ENCODE measurements around the gene NPPC. TPM values are rescaled to one million over a fixed set of nuclear protein-coding genes. Genes with fewer than 3 reads are reported as not detected.

NPPC gene
- total RNA-seq, 1 donor from 2014 or later, result 18.5 TPM

GRCh38 chr2:231923010-231923344 lies 3.2 kb downstream of the NPPC start:
- Mint-ChIP-seq H3K4me1 (ENCODE audit: low read depth, unreplicated experiment) (peaks cover 44% of the 10 kb centered on the region), H3K9me3 (ENCODE audit: unreplicated experiment) (peaks cover 8% of the 10 kb centered on the region), H3K4me3 (ENCODE audit: unreplicated experiment) (peak overlapping the region; percentile 57), H3K27me3 (ENCODE audit: unreplicated experiment) (peaks cover 22% of the 10 kb centered on the region), H3K27ac (ENCODE audit: unreplicated experiment) (no peak overlapping the region), H3K36me3 (ENCODE audit: unreplicated experiment) (no peaks in the 10 kb centered on the region)
- DNase-seq, result no peak
- TF ChIP-seq CTCF (IDR thresholded peaks at IDR 0.05; ENCODE audit: partially characterized antibody, unreplicated experiment), result no peak

- Mint-ChIP-seq H3K27me3 (ENCODE audit: unreplicated experiment) (peaks cover 21% of the 10 kb centered on the region), H3K9me3 (ENCODE audit: unreplicated experiment) (peaks cover 8% of the 10 kb centered on the region), H3K36me3 (ENCODE audit: unreplicated experiment) (no peaks in the 10 kb centered on the region), H3K27ac (ENCODE audit: unreplicated experiment) (peak overlapping the region; percentile 59), H3K4me3 (ENCODE audit: unreplicated experiment) (peak overlapping the region; percentile 68), H3K4me1 (ENCODE audit: low read depth, unreplicated experiment) (peaks cover 45% of the 10 kb centered on the region)
- no peak for DNase-seq
- no peak for TF ChIP-seq CTCF (IDR thresholded peaks at IDR 0.05; ENCODE audit: partially characterized antibody, unreplicated experiment)
These were observed 3.7 kb downstream of the NPPC start for GRCh38 chr2:231922311-231923009.

GRCh38 chr2:231920795-231921194 lies 5.4 kb downstream of the NPPC start:
- TF ChIP-seq CTCF (IDR thresholded peaks at IDR 0.05; ENCODE audit: partially characterized antibody, unreplicated experiment), result no peak
- no peak overlapping the region for H3K27ac Mint-ChIP-seq (ENCODE audit: unreplicated experiment)
- peaks cover 11% of the 10 kb centered on the region for H3K27me3 Mint-ChIP-seq (ENCODE audit: unreplicated experiment)
- H3K4me3 Mint-ChIP-seq (ENCODE audit: unreplicated experiment), result no peak overlapping the region
- DNase-seq, result no peak
- peaks cover 6% of the 10 kb centered on the region for H3K9me3 Mint-ChIP-seq (ENCODE audit: unreplicated experiment)
- H3K4me1 Mint-ChIP-seq (ENCODE audit: low read depth, unreplicated experiment), result peaks cover 43% of the 10 kb centered on the region
- H3K36me3 Mint-ChIP-seq (ENCODE audit: unreplicated experiment), result no peaks in the 10 kb centered on the region

GRCh38 chr2:231920366-231920765 lies 5.8 kb downstream of the NPPC start:
- no peak overlapping the region for H3K4me3 Mint-ChIP-seq (ENCODE audit: unreplicated experiment)
- peaks cover 43% of the 10 kb centered on the region for H3K4me1 Mint-ChIP-seq (ENCODE audit: low read depth, unreplicated experiment)
- no peak for TF ChIP-seq CTCF (IDR thresholded peaks at IDR 0.05; ENCODE audit: partially characterized antibody, unreplicated experiment)
- no peaks in the 10 kb centered on the region for H3K36me3 Mint-ChIP-seq (ENCODE audit: unreplicated experiment)
- no peak for DNase-seq
- H3K27me3 Mint-ChIP-seq (ENCODE audit: unreplicated experiment), result peaks cover 11% of the 10 kb centered on the region
- H3K27ac Mint-ChIP-seq (ENCODE audit: unreplicated experiment), result no peak overlapping the region
- H3K9me3 Mint-ChIP-seq (ENCODE audit: unreplicated experiment), result peaks cover 6% of the 10 kb centered on the region

- H3K4me3 Mint-ChIP-seq (ENCODE audit: unreplicated experiment), result no peak overlapping the region
These were observed 6.7 kb downstream of the NPPC start for GRCh38 chr2:231919341-231920035.

More at GRCh38 chr2:231919341-231920035, 6.7 kb downstream of the NPPC start:
- Mint-ChIP-seq H3K4me1 (ENCODE audit: low read depth, unreplicated experiment) (peaks cover 46% of the 10 kb centered on the region), H3K36me3 (ENCODE audit: unreplicated experiment) (no peaks in the 10 kb centered on the region), H3K27ac (ENCODE audit: unreplicated experiment) (peak overlapping the region; percentile 72), H3K27me3 (ENCODE audit: unreplicated experiment) (peaks cover 7% of the 10 kb centered on the region), H3K9me3 (ENCODE audit: unreplicated experiment) (peaks cover 7% of the 10 kb centered on the region)
- TF ChIP-seq CTCF (IDR thresholded peaks at IDR 0.05; ENCODE audit: partially characterized antibody, unreplicated experiment), result no peak
- peak; percentile 64 for DNase-seq

All from glutamatergic neuron (in vitro differentiated cells).